Activated T-cell treated with anti-CD3 and anti-CD28 coated beads for 24 hours (primary cell): ENCODE results near the gene ATP5F1A.

Experiments used
- DNase-seq: peaks from one replicate; pipeline ENCODE4 v3.0.0-alpha.2; 2020; ENCODE audit warnings: low read depth

ATP5F1A gene

GRCh38 chr18:46073474-46074331, 24.4 kb downstream of the ATP5F1A start:
- peak; percentile 60 for DNase-seq

GRCh38 chr18:46072959-46073358, 25.1 kb downstream of the ATP5F1A start:
- no peak for DNase-seq

GRCh38 chr18:46072376-46072867, 25.7 kb downstream of the ATP5F1A start:
- DNase-seq: no peak

GRCh38 chr18:46071653-46072375, 26.3 kb downstream of the ATP5F1A start, which contains the start of gene PSTPIP2:
Gene PSTPIP2, minus strand, starts transcription at chr18:46072260. Its CDS starts 72 bp downstream, at chr18:46072188.
- DNase-seq: peak; percentile 47

- DNase-seq: no peak
Measured at GRCh38 chr18:46070815-46071652, 27.1 kb downstream of the ATP5F1A start.

GRCh38 chr18:46070232-46070631, 27.9 kb downstream of the ATP5F1A start:
- no peak for DNase-seq

GRCh38 chr18:46069524-46069923, 28.6 kb downstream of the ATP5F1A start:
- no peak for DNase-seq

- no peak for DNase-seq
Measured at GRCh38 chr18:46068763-46069162, 29.3 kb downstream of the ATP5F1A start.

DNA sequence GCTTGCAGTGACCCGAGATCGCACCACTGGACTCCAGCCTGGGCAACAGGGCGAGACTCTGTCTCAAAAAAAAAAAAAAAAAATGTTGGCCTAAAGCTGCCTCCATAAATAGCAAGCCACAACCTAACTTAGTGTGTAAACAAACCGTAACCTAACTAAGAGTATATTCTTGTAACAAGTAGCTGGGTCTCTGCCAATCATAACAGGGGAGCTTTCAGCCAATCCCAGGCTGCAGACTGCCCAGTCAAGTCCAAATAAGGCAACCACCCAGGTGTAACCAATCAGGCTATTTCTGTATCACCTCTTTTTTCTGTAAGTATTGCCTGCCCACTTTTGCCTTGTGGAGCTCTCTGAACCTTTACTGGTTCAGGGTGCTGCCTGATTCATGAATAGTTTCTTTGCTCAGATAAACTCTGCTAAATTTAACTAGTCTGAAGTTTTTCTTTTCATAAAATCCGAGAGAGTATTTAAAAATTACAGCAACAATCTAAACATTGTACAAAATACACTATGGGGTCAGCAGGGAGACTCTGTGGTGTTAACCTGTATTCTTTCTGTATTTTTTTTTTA, 30.6 kb downstream of the ATP5F1A start:
- no peak for DNase-seq

GRCh38 chr18:46062781-46063180, 35.3 kb downstream of the ATP5F1A start:
- DNase-seq: no peak

DNA sequence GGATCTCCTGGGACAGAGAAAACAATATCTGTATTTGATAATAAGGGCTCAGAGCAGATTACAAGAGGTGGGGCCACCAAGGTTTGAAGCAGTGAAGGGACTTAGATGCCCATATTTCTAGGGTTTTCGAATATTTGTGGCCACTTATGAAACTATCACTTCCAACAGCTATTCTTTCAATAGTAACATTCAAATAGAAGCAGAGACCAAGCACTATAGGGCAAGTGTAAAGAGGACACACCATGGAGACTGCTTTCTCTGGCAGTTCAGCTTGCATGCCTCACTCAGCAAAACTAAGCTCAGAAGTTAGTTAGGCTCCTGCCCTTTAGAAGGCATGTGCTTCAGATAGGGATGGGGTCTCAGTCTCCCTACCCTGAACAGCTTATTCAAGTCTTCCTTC, 36.3 kb downstream of the ATP5F1A start:
- no peak for DNase-seq

- no peak for DNase-seq
Measured at GRCh38 chr18:46061387-46061786, 36.7 kb downstream of the ATP5F1A start.

- DNase-seq: no peak
Measured at GRCh38 chr18:46060359-46060841, 37.7 kb downstream of the ATP5F1A start.

DNA sequence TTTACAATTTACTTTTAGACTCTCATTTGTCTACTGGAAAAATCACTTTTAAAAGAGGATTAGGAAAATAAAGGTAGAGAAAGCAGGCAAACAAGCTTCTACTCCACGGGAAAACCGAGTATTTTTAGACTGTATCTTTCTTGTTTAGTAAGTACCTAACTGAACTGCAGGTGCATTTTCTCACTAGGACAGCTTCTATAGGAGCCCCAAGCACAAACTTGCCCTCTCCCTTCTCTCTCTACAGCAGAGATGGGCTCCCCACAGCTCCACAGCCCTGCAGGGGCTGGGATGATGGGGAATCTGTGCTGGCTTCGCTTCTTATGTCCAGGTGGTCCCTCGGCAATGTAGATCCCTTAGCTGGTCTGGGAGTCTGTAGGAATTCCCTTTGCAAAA, 42.3 kb downstream of the ATP5F1A start:
- no peak for DNase-seq

- DNase-seq: no peak
Measured at GRCh38 chr18:46054956-46055837, 42.9 kb downstream of the ATP5F1A start.

DNA sequence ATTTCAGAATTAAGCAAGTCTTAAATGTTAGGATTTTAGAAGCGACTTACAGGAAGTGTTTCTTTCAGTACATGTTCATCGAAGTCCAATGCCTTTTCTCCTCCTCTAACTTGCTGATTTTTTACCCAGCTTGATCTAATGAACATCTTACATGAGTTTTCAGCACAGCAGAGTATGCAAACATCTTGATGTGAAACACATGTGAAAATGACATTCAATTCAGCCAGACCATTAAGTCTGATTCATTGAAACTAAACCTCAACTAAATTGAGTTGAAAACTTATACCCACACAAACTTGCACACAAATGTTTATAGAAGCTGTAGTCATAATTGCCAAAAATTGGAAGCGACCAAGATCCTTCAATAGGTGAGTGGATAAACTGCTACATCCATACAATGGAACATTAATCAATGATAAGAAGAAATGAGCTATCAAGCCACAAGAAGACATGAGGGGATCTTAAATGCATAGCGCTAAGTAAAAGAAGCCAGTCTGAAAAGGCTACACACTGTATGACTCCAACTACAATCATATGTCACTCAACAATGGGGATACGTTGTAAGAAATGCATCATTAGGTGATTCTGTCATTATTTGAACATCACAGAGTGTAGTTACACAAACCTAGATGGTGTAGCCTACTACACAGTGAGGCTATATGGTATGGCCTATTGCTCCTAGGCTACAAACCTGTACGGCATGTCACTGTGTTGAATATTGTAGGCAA, 44.6 kb downstream of the ATP5F1A start:
- no peak for DNase-seq

DNA sequence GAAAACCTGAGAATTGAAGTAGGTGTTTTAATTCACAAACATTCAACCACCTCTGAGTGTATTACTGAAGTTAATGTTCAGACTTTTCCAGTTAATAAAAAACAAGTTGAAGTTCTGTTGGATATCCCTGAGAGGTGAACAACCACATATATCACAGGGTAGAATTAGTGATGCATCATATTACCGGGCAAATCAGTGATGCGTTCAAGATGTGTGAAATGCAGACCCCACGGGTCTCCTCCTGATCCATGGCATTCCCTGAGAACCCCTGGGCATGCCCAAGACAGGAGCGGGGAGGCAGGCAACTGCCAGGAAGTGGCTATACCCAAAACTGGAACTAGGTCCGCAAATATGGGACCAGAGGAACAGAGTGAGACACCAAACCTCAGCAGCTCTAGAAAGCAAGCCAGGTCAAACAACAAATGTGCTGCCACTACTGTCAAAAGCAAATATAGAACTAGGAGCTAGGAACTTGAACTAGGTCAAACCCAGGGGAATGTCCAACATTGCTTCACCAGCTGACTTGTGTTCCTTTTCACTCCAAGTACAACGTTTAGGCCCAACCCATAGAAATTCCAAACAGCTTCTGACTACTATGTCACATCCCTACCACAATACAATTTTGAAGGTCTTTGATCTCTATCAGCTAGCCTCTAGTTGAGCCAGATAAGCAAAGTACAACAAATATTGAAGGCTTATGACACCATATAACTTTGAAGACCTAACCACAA, 46.2 kb downstream of the ATP5F1A start:
- DNase-seq: no peak

GRCh38 chr18:46050268-46050667, 47.8 kb downstream of the ATP5F1A start:
- DNase-seq: no peak

- no peak for DNase-seq
Measured at GRCh38 chr18:46048641-46049040, 49.5 kb downstream of the ATP5F1A start.
